Esophagus squamous epithelium (tissue), 4 donors: ENCODE results near the gene RPL18.

Experiments
- CTCF ChIP-seq, 6 experiments: fragments of 450-650 bp in 4 of 6; fragments of 200-600 bp in 2 of 6; sonication (generic) in 2 of 6; IDR thresholded peaks; one replicate each; pipeline ENCODE4 v1.5.1; 2016 to 2019; ENCODE audit warnings: antibody characterized with exemption in 6 of 6, mild to moderate bottlenecking in 4 of 6, moderate library complexity in 4 of 6
- POLR2A ChIP-seq, 4 donors: fragments of 450-650 bp; IDR thresholded peaks; one replicate each; pipeline ENCODE4 v1.6.1; 2017; ENCODE audit warnings: antibody characterized with exemption in 4 of 4, mild to moderate bottlenecking in 4 of 4, moderate library complexity in 3 of 4

DNA sequence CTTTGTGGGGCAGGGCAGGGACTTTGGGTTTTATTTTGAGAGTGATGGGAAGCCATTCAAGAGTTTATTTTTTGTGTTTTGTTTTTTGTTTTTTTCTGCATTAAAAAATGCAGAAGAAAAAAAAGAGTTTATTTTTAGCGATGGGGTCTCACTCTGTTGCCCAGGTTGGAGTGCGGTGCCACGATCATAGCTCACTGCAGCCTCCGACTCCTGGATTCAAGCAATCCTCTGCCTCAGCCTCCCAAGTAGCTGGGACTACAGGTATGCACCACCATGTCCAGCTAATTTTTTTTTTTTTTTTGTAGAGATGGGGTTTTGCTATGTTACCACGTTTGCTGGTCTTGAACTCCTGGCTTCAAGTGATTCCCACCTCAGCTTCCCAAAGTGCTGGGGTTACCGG lies 39.5 kb upstream of the RPL18 start:
- no peak for TF ChIP-seq CTCF (IDR thresholded peaks at IDR 0.05)
- no peak for TF ChIP-seq POLR2A (IDR thresholded peaks at IDR 0.05)
